ENCODE data around the gene MCAT. TPM values are rescaled to one million over a fixed set of nuclear protein-coding genes. Genes with fewer than 3 reads are reported as not detected.
A peak's percentile ranks its signal among the peaks of the same experiment; 100 is the strongest.

The MCAT gene
- total and polyA plus RNA-seq, 4 donors: 8.3 to 22.6 (median 14.8) TPM

- H3K9me3 ChIP-seq (ENCODE audit: control insufficient read depth in 4 of 4, low read length in 3 of 4): no peaks in the 10 kb centered on the region
- H3K36me3 ChIP-seq (ENCODE audit: control insufficient read depth in 4 of 4, insufficient read depth in 3 of 4, low read depth in 1 of 4, low read length in 3 of 4): no peaks in the 10 kb centered on the region
- H3K27ac ChIP-seq (ENCODE audit: low read depth in 1 of 2, low read length in 2 of 2): peak overlapping the region; percentile 32 to 79
- H3K27me3 ChIP-seq (ENCODE audit: control insufficient read depth in 4 of 4, insufficient read depth in 4 of 4, low read length in 3 of 4): no peaks in the 10 kb centered on the region
- peak overlapping the region; percentile 27 to 47 for H3K9ac ChIP-seq (ENCODE audit: low read depth in 1 of 2, low read length in 2 of 2)
- H3K4me1 ChIP-seq (ENCODE audit: control insufficient read depth in 4 of 4, insufficient read depth in 4 of 4, low read length in 3 of 4): peaks cover 6 to 20% (median 13%) of the 10 kb centered on the region in 4 donors
- H3K4me3 ChIP-seq (ENCODE audit: low read depth in 1 of 3, low read length in 3 of 3): peak overlapping the region; percentile 30 to 71 (median 66)
- TF ChIP-seq CTCF (IDR thresholded peaks at IDR 0.05; ENCODE audit: low read depth, low read length, missing input control): no peak
- no peak for TF ChIP-seq GABPA (IDR thresholded peaks at IDR 0.05 in 1 of 2, conservative IDR thresholded peaks at IDR 0.05 in 1 of 2)
- no peak for TF ChIP-seq ATF3 (IDR thresholded peaks at IDR 0.05)
- TF ChIP-seq HNF4G (IDR thresholded peaks at IDR 0.05): no peak
- no peak for TF ChIP-seq SP1 (IDR thresholded peaks at IDR 0.05)
- no peak for TF ChIP-seq MAX (IDR thresholded peaks at IDR 0.05)
- no peak for DNase-seq (ENCODE audit: low spot score)
- WGBS: 36% methylated on average over 22 of the region's 22 CpGs
These were observed 9.3 kb upstream of the MCAT start for GRCh38 chr22:43152357-43153071.

GRCh38 chr22:43152003-43152356 lies 8.8 kb upstream of the MCAT start:
- no peaks in the 10 kb centered on the region for H3K36me3 ChIP-seq (ENCODE audit: control insufficient read depth in 4 of 4, insufficient read depth in 3 of 4, low read depth in 1 of 4, low read length in 3 of 4)
- no peak for TF ChIP-seq ATF3 (IDR thresholded peaks at IDR 0.05)
- TF ChIP-seq FOXA1 (IDR thresholded peaks at IDR 0.05): no peak
- no peak for TF ChIP-seq JUND (IDR thresholded peaks at IDR 0.05)
- no peak for TF ChIP-seq HNF4G (IDR thresholded peaks at IDR 0.05)
- TF ChIP-seq HNF4A (conservative IDR thresholded peaks at IDR 0.05): no peak
- TF ChIP-seq NR2F2 (IDR thresholded peaks at IDR 0.05): no peak
- TF ChIP-seq FOXA2 (IDR thresholded peaks at IDR 0.05): no peak
- no peaks in the 10 kb centered on the region for H3K9me3 ChIP-seq (ENCODE audit: control insufficient read depth in 4 of 4, low read length in 3 of 4)
- peak overlapping the region; percentile 30 to 71 (median 66) for H3K4me3 ChIP-seq (ENCODE audit: low read depth in 1 of 3, low read length in 3 of 3)
- H3K27me3 ChIP-seq (ENCODE audit: control insufficient read depth in 4 of 4, insufficient read depth in 4 of 4, low read length in 3 of 4): no peaks in the 10 kb centered on the region
- 44% methylated on average over 18 of the region's 18 CpGs for WGBS
- peaks cover 6 to 19% (median 13%) of the 10 kb centered on the region in 4 donors for H3K4me1 ChIP-seq (ENCODE audit: control insufficient read depth in 4 of 4, insufficient read depth in 4 of 4, low read length in 3 of 4)
- H3K9ac ChIP-seq (ENCODE audit: low read depth in 1 of 2, low read length in 2 of 2): peak overlapping the region; percentile 27 to 30
- H3K27ac ChIP-seq (ENCODE audit: low read depth in 1 of 2, low read length in 2 of 2): peak overlapping the region; percentile 69 to 79
- DNase-seq (ENCODE audit: low spot score): no peak

GRCh38 chr22:43151251-43152002 lies 8.2 kb upstream of the MCAT start, which contains the start of gene TSPO:
TSPO (plus strand) TSS chr22:43151559; CDS start chr22:43159239, 7,680 bp downstream.
- peak; percentile 87 for DNase-seq (ENCODE audit: low spot score)
- no peaks in the 10 kb centered on the region for H3K27me3 ChIP-seq (ENCODE audit: control insufficient read depth in 4 of 4, insufficient read depth in 4 of 4, low read length in 3 of 4)
- peak within 1 kb of the TSS; percentile 69 to 79 for H3K27ac ChIP-seq (ENCODE audit: low read depth in 1 of 2, low read length in 2 of 2)
- TF ChIP-seq CTCF (IDR thresholded peaks at IDR 0.05; ENCODE audit: low read depth, low read length, missing input control) (no peak), EGR1 (IDR thresholded peaks at IDR 0.05; ENCODE audit: low read depth in 2 of 2) (no peak), TAF1 (conservative IDR thresholded peaks at IDR 0.05) (no peak), SP1 (IDR thresholded peaks at IDR 0.05) (no peak), HNF4A (conservative IDR thresholded peaks at IDR 0.05) (no peak), FOXA2 (IDR thresholded peaks at IDR 0.05) (no peak), FOXA1 (IDR thresholded peaks at IDR 0.05) (no peak), ZBTB33 (IDR thresholded peaks at IDR 0.05) (no peak)
- H3K9me3 ChIP-seq (ENCODE audit: control insufficient read depth in 4 of 4, low read length in 3 of 4): no peaks in the 10 kb centered on the region
- peaks cover 6 to 19% (median 13%) of the 10 kb centered on the region in 4 donors for H3K4me1 ChIP-seq (ENCODE audit: control insufficient read depth in 4 of 4, insufficient read depth in 4 of 4, low read length in 3 of 4)
- peak within 1 kb of the TSS; percentile 27 to 30 for H3K9ac ChIP-seq (ENCODE audit: low read depth in 1 of 2, low read length in 2 of 2)
- WGBS: 5% methylated on average over 75 of the region's 75 CpGs
- peak within 1 kb of the TSS; percentile 66 to 71 (median 70) for H3K4me3 ChIP-seq (ENCODE audit: low read depth in 1 of 3, low read length in 3 of 3)
- H3K36me3 ChIP-seq (ENCODE audit: control insufficient read depth in 4 of 4, insufficient read depth in 3 of 4, low read depth in 1 of 4, low read length in 3 of 4): no peaks in the 10 kb centered on the region
